Upper lobe of left lung (tissue), 4 donors: ENCODE data around the gene EHMT1.

Source experiments
- CTCF ChIP-seq, 6 experiments: fragments of 450-650 bp in 4 of 6; fragments of 200-600 bp in 2 of 6; sonication (generic) in 2 of 6; IDR thresholded peaks; one replicate each; pipeline ENCODE4 v1.5.1; 2016 to 2019; ENCODE audit warnings: antibody characterized with exemption in 6 of 6
- POLR2A ChIP-seq, 4 donors: fragments of 450-650 bp; IDR thresholded peaks; one replicate each; pipeline ENCODE4 v1.5.1; 2016 to 2017; ENCODE audit warnings: antibody characterized with exemption in 4 of 4, mild to moderate bottlenecking in 2 of 4
- POLR2AphosphoS5 ChIP-seq, 2 donors: sonication (generic); formaldehyde crosslinking; IDR thresholded peaks; one replicate each; pipeline ENCODE4 v1.5.1; 2017; ENCODE audit warnings: antibody characterized with exemption in 2 of 2

- no peak for TF ChIP-seq POLR2A (IDR thresholded peaks at IDR 0.05)
- no peak for TF ChIP-seq CTCF (IDR thresholded peaks at IDR 0.05)
- TF ChIP-seq POLR2AphosphoS5 (IDR thresholded peaks at IDR 0.05) = no peak
These were observed 169.1 kb downstream of the EHMT1 start for GRCh38 chr9:137787786-137788505.
